Natural killer cell (primary cell): ENCODE data around the gene WDFY4. TPM values are rescaled to one million over a fixed set of nuclear protein-coding genes. Genes with fewer than 3 reads are reported as not detected.

Experiments
- ATAC-seq, 3 donors: fragments of 150-1000 bp in 2 of 3; fragments of 200-7000 bp in 1 of 3; cut with Tn5 transposase; 1 replicate in 1 of 3; 2 replicates in 2 of 3; pipeline ENCODE4 v1.10.0; 2021; ENCODE audit warnings: mild to moderate bottlenecking in 2 of 3, moderate library complexity in 2 of 3
- DNase-seq, 2 donors: peaks; one replicate each; pipeline versions ENCODE4 v3.0.0 to v3.0.0-alpha.2; 2013 to 2021; ENCODE audit warnings: mixed read lengths in 1 of 2
- H3K27ac ChIP-seq: one replicate; pipeline ENCODE4 v1.5.1; 2013; ENCODE audit warnings: mild to moderate bottlenecking, low read length
- H3K27me3 ChIP-seq: one replicate; pipeline ENCODE4 v1.6.1; 2013; ENCODE audit warnings: low read length; ENCODE audit not compliant: control insufficient read depth, insufficient read depth
- H3K36me3 ChIP-seq: one replicate; pipeline ENCODE4 v1.6.1; 2013; ENCODE audit warnings: low read length; ENCODE audit not compliant: control insufficient read depth, insufficient read depth
- H3K4me1 ChIP-seq: one replicate; pipeline ENCODE4 v1.6.1; 2013; ENCODE audit warnings: low read length; ENCODE audit not compliant: control insufficient read depth, insufficient read depth
- H3K4me3 ChIP-seq: one replicate; pipeline ENCODE4 v1.5.1; 2013; ENCODE audit warnings: low read length
- H3K9me3 ChIP-seq: one replicate; pipeline ENCODE4 v1.6.1; 2013; ENCODE audit warnings: low read length; ENCODE audit not compliant: control insufficient read depth, insufficient read depth
- H3K27ac Mint-ChIP-seq, 2 donors: one replicate each; pipeline ENCODE4 v1.8.0; 2022; ENCODE audit warnings: mild to moderate bottlenecking in 2 of 2, mixed read lengths in 2 of 2, moderate library complexity in 1 of 2
- H3K27me3 Mint-ChIP-seq, 2 donors: one replicate each; pipeline ENCODE4 v1.8.0; 2022; ENCODE audit warnings: low read depth in 2 of 2, mixed read lengths in 2 of 2
- H3K36me3 Mint-ChIP-seq: one replicate; pipeline ENCODE4 v1.8.0; 2022; ENCODE audit warnings: mixed read lengths
- H3K4me1 Mint-ChIP-seq, 2 donors: one replicate each; pipeline ENCODE4 v1.8.0; 2022; ENCODE audit warnings: mixed read lengths in 2 of 2
- H3K4me3 Mint-ChIP-seq: one replicate; pipeline ENCODE4 v1.8.0; 2022; ENCODE audit warnings: mild to moderate bottlenecking, moderate library complexity, mixed read lengths
- H3K9me3 Mint-ChIP-seq, 2 donors: one replicate each; pipeline ENCODE4 v1.8.0; 2022; ENCODE audit warnings: mixed read lengths in 2 of 2
- CTCF ChIP-seq: fragments of 200-600 bp; IDR thresholded peaks from one replicate; pipeline ENCODE4 v1.8.0; 2022; ENCODE audit warnings: antibody characterized with exemption
- WGBS: methylation state at CpG from one replicate; pipeline ENCODE4 v1.1.7; 2013; ENCODE audit warnings: missing lambda C conversion rate; ENCODE audit not compliant: insufficient coverage; 5-methylcytosine and 5-hydroxymethylcytosine counted together
- intact Hi-C: fragments of 100-400 bp; cut with micrococcal nuclease; formaldehyde crosslinking; loops from one replicate; pipeline ENCODE4 v1.14.2; 2022
- total RNA-seq, 4 donors: library from RNA; stranded (reverse); fragments of 120-200 nt in 1 of 4; gene quantifications; one replicate each; pipeline versions ENCODE4 v1.2.3 to v1.2.4, GENCODE V29; 2013 to 2022

Gene WDFY4
- total RNA-seq, 3 donors from 2014 or later (not counting 1 experiment from before 2014, with no cell fraction given) = 1.7 to 8.4 (median 3.5) TPM

- H3K27ac ChIP-seq = no peak overlapping the region
- intact Hi-C loops = no loop called here
- TF ChIP-seq CTCF = no peak
- no peaks in the 10 kb centered on the region for H3K9me3 ChIP-seq
- Mint-ChIP-seq H3K27me3 (peaks cover 0 to 6% of the 10 kb centered on the region in 2 donors), H3K36me3 (no peaks in the 10 kb centered on the region), H3K4me1 (no peaks in the 10 kb centered on the region), H3K9me3 (no peaks in the 10 kb centered on the region), H3K27ac (no peak overlapping the region), H3K4me3 (no peak overlapping the region)
- DNase-seq = no peak
- no peaks in the 10 kb centered on the region for H3K36me3 ChIP-seq
- no peak for ATAC-seq
- WGBS = 90% methylated on average over 8 of the region's 8 CpGs
- H3K4me3 ChIP-seq = no peak overlapping the region
- H3K4me1 ChIP-seq = no peaks in the 10 kb centered on the region
- no peaks in the 10 kb centered on the region for H3K27me3 ChIP-seq
These were observed 135.1 kb downstream of the WDFY4 start for GRCh38 chr10:48819783-48820182.

DNA sequence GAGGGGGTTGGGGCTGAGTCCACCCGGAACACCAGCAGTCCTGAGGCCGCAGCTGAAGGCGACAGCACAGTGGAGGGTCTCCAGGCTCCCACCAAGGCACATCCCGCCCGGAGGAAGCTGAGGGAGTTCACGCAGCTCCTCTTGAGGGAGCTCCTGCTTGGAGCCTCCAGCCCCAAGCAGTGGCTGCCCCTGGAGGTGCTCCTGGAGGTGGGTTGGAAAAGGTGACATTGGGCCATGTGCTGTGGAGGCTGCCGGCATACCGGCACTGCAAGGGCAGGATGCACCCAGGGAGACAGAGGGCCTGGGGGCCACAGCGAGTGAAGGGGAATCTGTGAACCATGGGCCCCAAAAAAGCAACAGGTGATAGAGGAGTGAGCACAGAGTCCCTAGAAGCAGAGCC, 135.6 kb downstream of the WDFY4 start:
- Histone ChIP-seq H3K4me1 (no peaks in the 10 kb centered on the region), H3K27ac (no peak overlapping the region), H3K4me3 (no peak overlapping the region), H3K27me3 (no peaks in the 10 kb centered on the region), H3K36me3 (no peaks in the 10 kb centered on the region), H3K9me3 (no peaks in the 10 kb centered on the region)
- H3K27me3 Mint-ChIP-seq = peaks cover 0 to 6% of the 10 kb centered on the region in 2 donors
- TF ChIP-seq CTCF = no peak
- intact Hi-C loops = no loop called here
- H3K4me3 Mint-ChIP-seq = no peak overlapping the region
- H3K27ac Mint-ChIP-seq = no peak overlapping the region
- ATAC-seq (no peak), DNase-seq (no peak)
- 97% methylated on average over 9 of the region's 9 CpGs for WGBS
- H3K9me3 Mint-ChIP-seq = no peaks in the 10 kb centered on the region
- H3K4me1 Mint-ChIP-seq = no peaks in the 10 kb centered on the region
- no peaks in the 10 kb centered on the region for H3K36me3 Mint-ChIP-seq

DNA sequence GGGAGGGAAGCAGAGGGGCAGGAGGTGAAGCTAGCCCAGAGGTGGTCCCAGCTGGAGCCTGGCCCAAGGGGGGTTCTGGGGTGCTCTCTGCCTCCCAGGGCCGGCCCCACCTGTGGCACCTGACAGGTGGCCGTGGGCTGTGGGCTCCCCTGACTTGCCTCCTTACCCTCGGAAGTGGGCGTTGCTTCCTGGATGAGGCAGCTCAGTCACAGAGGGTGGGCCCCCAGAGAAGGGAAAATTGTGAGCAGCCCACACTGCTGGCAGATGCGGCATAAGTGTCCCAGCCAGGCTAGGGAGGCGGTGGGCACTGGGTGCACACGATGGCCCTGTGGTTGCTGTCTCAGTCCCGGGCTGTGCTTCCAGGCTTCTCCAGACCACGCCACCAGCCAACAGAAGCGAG, 136.0 kb downstream of the WDFY4 start:
- Mint-ChIP-seq H3K27me3 (peaks cover 0 to 6% of the 10 kb centered on the region in 2 donors), H3K36me3 (no peaks in the 10 kb centered on the region), H3K4me3 (no peak overlapping the region), H3K4me1 (no peaks in the 10 kb centered on the region), H3K9me3 (no peaks in the 10 kb centered on the region), H3K27ac (no peak overlapping the region)
- intact Hi-C loops = no loop called here
- DNase-seq (no peak), ATAC-seq (no peak)
- Histone ChIP-seq H3K27ac (no peak overlapping the region), H3K36me3 (no peaks in the 10 kb centered on the region), H3K9me3 (no peaks in the 10 kb centered on the region), H3K4me1 (no peaks in the 10 kb centered on the region), H3K27me3 (no peaks in the 10 kb centered on the region), H3K4me3 (no peak overlapping the region)
- WGBS = 60% methylated on average over 10 of the region's 10 CpGs
- TF ChIP-seq CTCF = no peak

DNA sequence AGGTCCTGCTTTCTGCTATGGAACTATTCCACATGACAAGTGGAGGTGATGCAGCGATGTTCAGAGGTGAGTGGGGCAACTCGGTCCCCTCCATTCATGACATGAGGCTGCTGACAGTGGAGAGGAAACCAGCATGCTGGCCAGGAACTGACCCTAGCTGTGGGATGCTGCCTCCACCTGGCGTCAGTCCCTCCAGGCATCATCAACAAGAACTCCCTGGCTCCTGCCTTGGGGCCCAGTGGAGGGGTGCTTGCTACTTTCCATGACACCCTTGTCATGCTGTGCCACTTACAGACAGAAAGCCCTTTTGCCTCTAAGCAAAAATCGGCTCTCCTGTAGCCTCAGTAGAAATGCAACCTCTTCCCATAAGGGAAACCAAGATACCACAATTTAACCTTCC, 136.4 kb downstream of the WDFY4 start:
- no peaks in the 10 kb centered on the region for H3K4me1 ChIP-seq
- no peak overlapping the region for H3K27ac ChIP-seq
- ATAC-seq = no peak
- H3K4me3 ChIP-seq = no peak overlapping the region
- no peaks in the 10 kb centered on the region for H3K27me3 ChIP-seq
- Mint-ChIP-seq H3K27ac (no peak overlapping the region), H3K9me3 (no peaks in the 10 kb centered on the region), H3K4me3 (no peak overlapping the region), H3K27me3 (peaks cover 0 to 5% of the 10 kb centered on the region in 2 donors), H3K36me3 (no peaks in the 10 kb centered on the region), H3K4me1 (no peaks in the 10 kb centered on the region)
- no peaks in the 10 kb centered on the region for H3K9me3 ChIP-seq
- DNase-seq = no peak
- H3K36me3 ChIP-seq = no peaks in the 10 kb centered on the region
- intact Hi-C loops = no loop called here
- no peak for TF ChIP-seq CTCF
- 88% methylated on average over 4 of the region's 4 CpGs for WGBS
